Regular cardiac myocyte (primary cell): ENCODE measurements around the gene NBPF1. TPM values are rescaled to one million over a fixed set of nuclear protein-coding genes. Genes with fewer than 3 reads are reported as not detected.

Experiments used
- total RNA-seq: library from RNA; depleted of rRNA; stranded (reverse); fragments of >200 nt; gene quantifications from 2 replicates; pipeline ENCODE4 v1.2.3, GENCODE V29; 2014

NBPF1 gene
- total RNA-seq, result 19.4 and 21.1 TPM in 2 replicates

GRCh38 chr1:16613185-16614147 lies at the start of gene NBPF1:
Gene NBPF1 (minus strand): TSS chr1:16613564.

GRCh38 chr1:16514107-16515055 lies 99.0 kb downstream of the NBPF1 start, which contains the start of gene RNU1-1:
Gene RNU1-1 (minus strand): TSS chr1:16514285.

Other genes with a start within 250 kb of the NBPF1 start
- gene SZRD1, start 246.3 kb downstream of the NBPF1 start, total RNA-seq, result 13.5 and 48.9 TPM in 2 replicates
- gene SPATA21, start 176.1 kb downstream of the NBPF1 start, total RNA-seq, result not detected in 2 replicates
- 80.6 and 85.1 TPM in 2 replicates for gene NECAP2, start 172.8 kb downstream of the NBPF1 start, total RNA-seq
- gene RNU1-1, start 99.3 kb downstream of the NBPF1 start, total RNA-seq, result under 0.01 TPM in 2 replicates
- gene RNU1-3, start 53.4 kb upstream of the NBPF1 start, total RNA-seq, result under 0.01 TPM in 2 replicates
- gene RNU1-4, start 127.0 kb upstream of the NBPF1 start, total RNA-seq, result under 0.01 TPM in 2 replicates